Panc1 (cell line): ENCODE data around the gene ABL1.

ENCODE experiments used
- CTCF ChIP-seq: fragments of 450-650 bp; IDR thresholded peaks from 2 replicates; pipeline ENCODE4 v1.5.1; 2017; ENCODE audit warnings: mild to moderate bottlenecking
- POLR2AphosphoS5 ChIP-seq: IDR thresholded peaks from 2 replicates; pipeline ENCODE4 v1.6.1; 2012; ENCODE audit warnings: mild to moderate bottlenecking, low read depth, low read length, moderate library complexity
- SIN3A ChIP-seq: IDR thresholded peaks from 2 replicates; pipeline ENCODE4 v1.6.1; 2012; ENCODE audit warnings: low read depth, mild to moderate bottlenecking, low read length, moderate library complexity, borderline replicate concordance; ENCODE audit not compliant: insufficient read depth
- TCF7L2 ChIP-seq: IDR thresholded peaks from 2 replicates; pipeline ENCODE4 v1.6.1; 2011; ENCODE audit warnings: mild to moderate bottlenecking, low read depth, low read length, inconsistent platforms

DNA sequence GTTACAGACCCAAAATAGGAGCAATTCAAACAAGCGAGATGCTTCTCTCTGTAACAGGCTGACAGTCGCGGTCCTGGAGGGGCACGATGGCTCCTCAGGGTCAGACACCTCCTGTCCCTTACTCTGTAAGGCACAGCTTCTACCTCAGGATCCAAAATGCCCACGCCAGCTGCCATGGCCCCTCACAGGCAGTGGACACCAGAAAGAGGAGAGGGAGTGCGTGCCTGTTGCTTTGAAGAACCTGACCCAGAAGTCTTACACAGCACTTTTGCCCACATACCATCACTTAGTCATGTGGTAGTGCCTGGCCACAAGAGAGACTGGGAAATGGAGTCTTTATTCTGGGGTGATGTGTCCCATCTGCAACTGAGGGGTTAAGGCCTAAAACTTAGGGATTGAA is 11.6 kb upstream of the ABL1 start:
- TF ChIP-seq CTCF (no peak), SIN3A (no peak), TCF7L2 (no peak), POLR2AphosphoS5 (no peak)
